Measurements from ENCODE around the gene BUB3. TPM values are rescaled to one million over a fixed set of nuclear protein-coding genes. Genes with fewer than 3 reads are reported as not detected.

BUB3 gene
- total and polyA plus RNA-seq, 2 of the 4 experiments (the other 2 are of a cell fraction): 215 to 384 TPM

DNA sequence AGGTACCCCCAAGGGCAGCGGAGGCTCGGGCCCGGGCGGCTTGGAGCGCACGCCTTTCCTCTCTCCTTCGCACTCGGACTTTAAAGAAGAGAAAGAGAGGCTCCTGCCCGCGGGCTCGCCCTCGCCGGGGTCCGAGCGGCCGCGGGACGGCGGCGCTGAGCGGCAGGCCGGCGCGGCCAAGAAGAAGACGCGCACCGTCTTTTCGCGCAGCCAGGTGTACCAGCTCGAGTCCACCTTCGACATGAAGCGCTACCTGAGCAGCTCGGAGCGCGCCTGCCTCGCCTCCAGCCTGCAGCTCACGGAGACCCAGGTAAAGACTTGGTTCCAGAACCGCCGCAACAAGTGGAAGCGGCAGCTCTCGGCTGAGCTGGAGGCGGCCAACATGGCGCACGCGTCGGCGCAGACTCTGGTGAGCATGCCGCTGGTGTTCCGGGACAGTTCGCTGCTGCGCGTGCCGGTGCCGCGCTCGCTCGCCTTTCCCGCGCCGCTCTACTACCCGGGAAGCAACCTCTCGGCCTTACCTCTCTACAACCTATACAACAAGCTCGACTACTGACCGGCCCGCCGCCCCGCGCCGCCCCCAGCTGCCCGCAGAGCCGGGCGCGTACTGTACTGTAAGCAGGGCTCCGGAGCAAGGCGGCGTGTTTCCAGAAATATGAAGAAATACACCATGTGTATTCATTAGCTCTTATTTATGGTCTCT, 4.5 kb upstream of the BUB3 start:
- Histone ChIP-seq H3K79me1 (ENCODE audit: low read depth in 1 of 2, low read length in 2 of 2) (peaks cover 0 to under 1% of the 10 kb centered on the region in 2 experiments; a peak in 1 of 4 replicates), H2AFZ (replicated peaks; ENCODE audit: low read length, poor library complexity) (peak overlapping the region; percentile 85), H2BK20ac (ENCODE audit: low read depth, low read length) (no peak overlapping the region), H4K20me1 (ENCODE audit: insufficient read depth, low read length) (peaks cover 4% of the 10 kb centered on the region), H3K4me2 (ENCODE audit: low read depth, low read length) (peak overlapping the region; percentile 82), H3K9me1 (ENCODE audit: insufficient read depth, low read length) (no peaks in the 10 kb centered on the region; the same call in 1 of the 2 replicates), H3K4me3 (ENCODE audit: insufficient read depth, low read depth, low read length) (peak overlapping the region; percentile 36), H3K27me3 (ENCODE audit: control insufficient read depth, insufficient read depth, low read length) (peaks cover 74% of the 10 kb centered on the region), H3K9ac (ENCODE audit: low read depth, low read length) (no peak overlapping the region), H2BK15ac (ENCODE audit: low read depth, low read length) (no peak overlapping the region), H4K91ac (ENCODE audit: insufficient read depth, low read depth, low read length) (no peak overlapping the region), H3K14ac (replicated peaks; ENCODE audit: low read depth, low read length) (no peak overlapping the region), H3K36me3 (ENCODE audit: control insufficient read depth, insufficient read depth, low read length) (no peaks in the 10 kb centered on the region), H3K4ac (ENCODE audit: low read depth, low read length) (no peak overlapping the region), H3K4me1 (ENCODE audit: control insufficient read depth, insufficient read depth, low read length) (no peaks in the 10 kb centered on the region; the same call in 1 of the 2 replicates), H4K5ac (ENCODE audit: low read depth, low read length) (no peak overlapping the region), H3K23ac (ENCODE audit: low read depth, low read length) (no peak overlapping the region), H2BK5ac (ENCODE audit: low read depth, low read length, poor library complexity, severe bottlenecking) (no peak overlapping the region), H3K18ac (ENCODE audit: low read depth, low read length) (no peak overlapping the region), H3K27ac (ENCODE audit: insufficient read depth, low read length) (no peak overlapping the region), H2AK5ac (ENCODE audit: low read depth, low read length) (no peak overlapping the region), H3K9me3 (ENCODE audit: control insufficient read depth, insufficient read depth, low read length) (peaks cover 7% of the 10 kb centered on the region), H2BK120ac (ENCODE audit: low read depth, low read length) (no peak overlapping the region), H2AK9ac (replicated peaks; ENCODE audit: low read depth, low read length, poor library complexity) (no peak overlapping the region), H3K56ac (ENCODE audit: extremely low read depth, insufficient read depth, low read length) (no peak overlapping the region), H4K8ac (ENCODE audit: low read depth in 2 of 2, low read length in 2 of 2) (no peak overlapping the region)
- no TSS peak for BruUV-seq (replicated peaks)
- CTCF ChIA-PET: interaction anchor here (1.1 kb wide), 1 partner anchor 9 kb away, joined by 4 read pairs; no protein-coding TSS in a partner anchor
- in situ Hi-C loops (cut with MboI; ENCODE audit: low sequenced_read_pairs): loop anchor here (25.0 kb wide), 3 partner anchors 287 to 1238 kb away; no protein-coding TSS in a partner anchor
- POLR2A ChIA-PET (ENCODE audit: unreplicated experiment): no interaction called here
- ATAC-seq (ENCODE audit: low read depth) (no peak), DNase-seq (peak; percentile 42)
- 0% methylated on average over 28 of the region's 76 CpGs; no CpG with 5 or more reads in 1 of the 2 experiments for WGBS, 2 experiments (ENCODE audit: extremely low coverage in 2 of 2, insufficient read length in 1 of 2)
- intact Hi-C loops (cut with micrococcal nuclease): loop anchor here (10.0 kb wide), 2 partner anchors 295 to 1265 kb away; partner anchors contain the start of gene OAT
- dilution Hi-C loops (cut with HindIII; ENCODE audit: low sequenced_read_pairs, unreplicated experiment): no loop called here
- TF ChIP-seq CEBPB (IDR thresholded peaks at IDR 0.05; ENCODE audit: low read depth, low read length): no peak
- no peak for TF ChIP-seq SMC3 (IDR thresholded peaks at IDR 0.05; ENCODE audit: low read depth, low read length)
- TF ChIP-seq NFE2L2 (IDR thresholded peaks at IDR 0.05; ENCODE audit: low read depth, low read length): no peak
- TF ChIP-seq, protein P1, sequence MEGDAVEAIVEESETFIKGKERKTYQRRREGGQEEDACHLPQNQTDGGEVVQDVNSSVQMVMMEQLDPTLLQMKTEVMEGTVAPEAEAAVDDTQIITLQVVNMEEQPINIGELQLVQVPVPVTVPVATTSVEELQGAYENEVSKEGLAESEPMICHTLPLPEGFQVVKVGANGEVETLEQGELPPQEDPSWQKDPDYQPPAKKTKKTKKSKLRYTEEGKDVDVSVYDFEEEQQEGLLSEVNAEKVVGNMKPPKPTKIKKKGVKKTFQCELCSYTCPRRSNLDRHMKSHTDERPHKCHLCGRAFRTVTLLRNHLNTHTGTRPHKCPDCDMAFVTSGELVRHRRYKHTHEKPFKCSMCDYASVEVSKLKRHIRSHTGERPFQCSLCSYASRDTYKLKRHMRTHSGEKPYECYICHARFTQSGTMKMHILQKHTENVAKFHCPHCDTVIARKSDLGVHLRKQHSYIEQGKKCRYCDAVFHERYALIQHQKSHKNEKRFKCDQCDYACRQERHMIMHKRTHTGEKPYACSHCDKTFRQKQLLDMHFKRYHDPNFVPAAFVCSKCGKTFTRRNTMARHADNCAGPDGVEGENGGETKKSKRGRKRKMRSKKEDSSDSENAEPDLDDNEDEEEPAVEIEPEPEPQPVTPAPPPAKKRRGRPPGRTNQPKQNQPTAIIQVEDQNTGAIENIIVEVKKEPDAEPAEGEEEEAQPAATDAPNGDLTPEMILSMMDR (conservative IDR thresholded peaks at IDR 0.05; ENCODE audit: low read depth, low read length): no peak
- no peak for TF ChIP-seq BHLHE40 (IDR thresholded peaks at IDR 0.05; ENCODE audit: low read depth, low read length)
- TF ChIP-seq MAZ (IDR thresholded peaks at IDR 0.05; ENCODE audit: borderline replicate concordance, low read depth, low read length): no peak
- TF ChIP-seq RAD21 (IDR thresholded peaks at IDR 0.05; ENCODE audit: low read length): no peak
- no peak for TF ChIP-seq RFX5 (IDR thresholded peaks at IDR 0.05; ENCODE audit: low read depth, low read length)
- TF ChIP-seq, protein P2, sequence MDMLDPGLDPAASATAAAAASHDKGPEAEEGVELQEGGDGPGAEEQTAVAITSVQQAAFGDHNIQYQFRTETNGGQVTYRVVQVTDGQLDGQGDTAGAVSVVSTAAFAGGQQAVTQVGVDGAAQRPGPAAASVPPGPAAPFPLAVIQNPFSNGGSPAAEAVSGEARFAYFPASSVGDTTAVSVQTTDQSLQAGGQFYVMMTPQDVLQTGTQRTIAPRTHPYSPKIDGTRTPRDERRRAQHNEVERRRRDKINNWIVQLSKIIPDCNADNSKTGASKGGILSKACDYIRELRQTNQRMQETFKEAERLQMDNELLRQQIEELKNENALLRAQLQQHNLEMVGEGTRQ (IDR thresholded peaks at IDR 0.05; ENCODE audit: low read depth, low read length): no peak
- no peak for TF ChIP-seq MXI1 (IDR thresholded peaks at IDR 0.05; ENCODE audit: borderline replicate concordance, low read depth, low read length)
- no peak for TF ChIP-seq CHD1 (IDR thresholded peaks at IDR 0.05; ENCODE audit: low read depth, low read length)
- TF ChIP-seq RCOR1 (IDR thresholded peaks at IDR 0.05; ENCODE audit: insufficient replicate concordance, low read length): no peak
- TF ChIP-seq MAFK (IDR thresholded peaks at IDR 0.05; ENCODE audit: low read depth, low read length): no peak
- no peak for TF ChIP-seq ELK1 (IDR thresholded peaks at IDR 0.05; ENCODE audit: borderline replicate concordance, low read depth, low read length)

Measured in IMR-90 (cell line).